SK-N-SH (cell line): Measurements from ENCODE around the gene MORC2.

Experiments
- CHD2 ChIP-seq: fragments of 150-350 bp; IDR thresholded peaks from 2 replicates; pipeline ENCODE4 v1.6.1; 2018; ENCODE audit warnings: low read length; ENCODE audit not compliant: partially characterized antibody
- EZH2phosphoT487 ChIP-seq: fragments of 200-600 bp; sonication (generic); IDR thresholded peaks from 2 replicates; pipeline ENCODE4 v1.6.1; 2017; ENCODE audit warnings: low read depth, mixed run types, mild to moderate bottlenecking, antibody characterized with exemption, moderate library complexity, borderline replicate concordance
- GABPA ChIP-seq: IDR thresholded peaks from 2 replicates; pipeline ENCODE4 v1.4.0; 2012; ENCODE audit warnings: low read depth, mild to moderate bottlenecking
- RXRA ChIP-seq: IDR thresholded peaks from 2 replicates; pipeline ENCODE4 v1.4.0; 2012; ENCODE audit warnings: low read depth, mild to moderate bottlenecking, borderline replicate concordance
- TF ChIP-seq, protein P1 (sequence below): fragments of 200-600 bp; sonication (generic); IDR thresholded peaks from 2 replicates; pipeline ENCODE4 v1.6.1; 2017; ENCODE audit warnings: antibody characterized with exemption, mild to moderate bottlenecking, moderate library complexity
- TF ChIP-seq, protein P2 (sequence below): IDR thresholded peaks from 2 replicates; pipeline ENCODE4 v1.4.0; 2012; ENCODE audit warnings: low read depth, borderline replicate concordance
- TF ChIP-seq, protein P3 (sequence below): IDR thresholded peaks from 2 replicates; pipeline ENCODE4 v1.4.0; 2012; ENCODE audit warnings: low read depth

DNA sequence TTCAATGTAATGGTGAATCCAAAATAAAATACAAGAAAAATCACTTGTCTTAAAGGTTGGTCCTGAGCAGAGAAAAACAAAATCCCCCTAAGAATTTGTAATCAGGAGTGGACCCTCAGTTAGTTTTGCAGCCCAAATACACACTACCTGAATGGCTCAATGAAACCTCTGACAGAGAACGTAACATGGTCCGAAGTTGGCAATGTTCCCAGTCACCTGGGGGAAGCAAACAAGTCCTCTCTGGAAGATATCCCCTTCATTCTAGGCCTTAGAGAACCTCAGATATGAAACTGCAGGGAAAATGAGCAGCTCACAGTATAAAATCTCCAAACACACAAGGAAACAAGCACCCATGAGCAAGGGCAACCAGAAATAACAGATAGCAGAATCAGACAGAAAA, 58.2 kb downstream of the MORC2 start:
- TF ChIP-seq, protein P1, sequence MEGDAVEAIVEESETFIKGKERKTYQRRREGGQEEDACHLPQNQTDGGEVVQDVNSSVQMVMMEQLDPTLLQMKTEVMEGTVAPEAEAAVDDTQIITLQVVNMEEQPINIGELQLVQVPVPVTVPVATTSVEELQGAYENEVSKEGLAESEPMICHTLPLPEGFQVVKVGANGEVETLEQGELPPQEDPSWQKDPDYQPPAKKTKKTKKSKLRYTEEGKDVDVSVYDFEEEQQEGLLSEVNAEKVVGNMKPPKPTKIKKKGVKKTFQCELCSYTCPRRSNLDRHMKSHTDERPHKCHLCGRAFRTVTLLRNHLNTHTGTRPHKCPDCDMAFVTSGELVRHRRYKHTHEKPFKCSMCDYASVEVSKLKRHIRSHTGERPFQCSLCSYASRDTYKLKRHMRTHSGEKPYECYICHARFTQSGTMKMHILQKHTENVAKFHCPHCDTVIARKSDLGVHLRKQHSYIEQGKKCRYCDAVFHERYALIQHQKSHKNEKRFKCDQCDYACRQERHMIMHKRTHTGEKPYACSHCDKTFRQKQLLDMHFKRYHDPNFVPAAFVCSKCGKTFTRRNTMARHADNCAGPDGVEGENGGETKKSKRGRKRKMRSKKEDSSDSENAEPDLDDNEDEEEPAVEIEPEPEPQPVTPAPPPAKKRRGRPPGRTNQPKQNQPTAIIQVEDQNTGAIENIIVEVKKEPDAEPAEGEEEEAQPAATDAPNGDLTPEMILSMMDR: no peak
- TF ChIP-seq, protein P2, sequence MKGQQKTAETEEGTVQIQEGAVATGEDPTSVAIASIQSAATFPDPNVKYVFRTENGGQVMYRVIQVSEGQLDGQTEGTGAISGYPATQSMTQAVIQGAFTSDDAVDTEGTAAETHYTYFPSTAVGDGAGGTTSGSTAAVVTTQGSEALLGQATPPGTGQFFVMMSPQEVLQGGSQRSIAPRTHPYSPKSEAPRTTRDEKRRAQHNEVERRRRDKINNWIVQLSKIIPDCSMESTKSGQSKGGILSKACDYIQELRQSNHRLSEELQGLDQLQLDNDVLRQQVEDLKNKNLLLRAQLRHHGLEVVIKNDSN: no peak
- TF ChIP-seq EZH2phosphoT487: no peak
- TF ChIP-seq, protein P3, sequence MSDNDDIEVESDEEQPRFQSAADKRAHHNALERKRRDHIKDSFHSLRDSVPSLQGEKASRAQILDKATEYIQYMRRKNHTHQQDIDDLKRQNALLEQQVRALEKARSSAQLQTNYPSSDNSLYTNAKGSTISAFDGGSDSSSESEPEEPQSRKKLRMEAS: no peak
- no peak for TF ChIP-seq GABPA
- TF ChIP-seq RXRA: no peak
- no peak for TF ChIP-seq CHD2
